Activated naive CD4-positive, alpha-beta T cell treated with anti-CD3 and anti-CD28 coated beads, Interleukin-2, amount 50 U/mL, for 24 hours (primary cell): ENCODE data around the gene CDC73.
"Not testable (repeated sequence)": the region's sequence is repeated elsewhere in the genome, so short reads cannot be mapped to it uniquely, and the experiment has no call there.

Source experiments
- H3K27ac Mint-ChIP-seq: one replicate; pipeline ENCODE4 v1.8.0; 2021; ENCODE audit warnings: mild to moderate bottlenecking, mixed read lengths
- H3K27me3 Mint-ChIP-seq: one replicate; pipeline ENCODE4 v1.8.0; 2021; ENCODE audit warnings: mixed read lengths
- H3K36me3 Mint-ChIP-seq: one replicate; pipeline ENCODE4 v1.8.0; 2021; ENCODE audit warnings: mixed read lengths
- H3K4me1 Mint-ChIP-seq: one replicate; pipeline ENCODE4 v1.8.0; 2021; ENCODE audit warnings: mixed read lengths
- H3K4me3 Mint-ChIP-seq: one replicate; pipeline ENCODE4 v1.8.0; 2021; ENCODE audit warnings: mild to moderate bottlenecking, mixed read lengths
- H3K9me3 Mint-ChIP-seq: one replicate; pipeline ENCODE4 v1.8.0; 2021; ENCODE audit warnings: mixed read lengths

The CDC73 gene

DNA sequence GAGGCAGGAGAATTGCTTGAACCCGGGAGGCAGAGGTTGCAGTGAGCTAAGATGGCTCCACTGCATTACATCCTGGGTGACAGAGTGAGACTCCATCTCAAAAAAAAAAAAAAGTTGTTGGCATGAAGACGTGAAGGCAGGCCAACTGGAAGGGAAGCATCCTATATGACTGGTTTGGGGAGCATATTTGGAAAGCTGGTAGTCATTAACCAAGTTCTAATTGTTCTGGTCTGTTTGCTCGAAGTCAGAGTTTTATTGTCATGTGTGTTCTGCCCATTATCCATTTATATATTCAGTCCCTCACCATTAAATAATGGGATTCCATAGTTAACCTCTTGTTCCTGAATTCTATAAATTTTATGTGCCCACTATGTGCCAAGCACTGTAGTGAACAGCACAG, 13.4 kb upstream of the CDC73 start:
- peaks cover 13% of the 10 kb centered on the region for H3K4me1 Mint-ChIP-seq
- H3K9me3 Mint-ChIP-seq: no peaks in the 10 kb centered on the region
- no peaks in the 10 kb centered on the region for H3K27me3 Mint-ChIP-seq
- H3K27ac Mint-ChIP-seq: no peak overlapping the region
- H3K36me3 Mint-ChIP-seq: no peaks in the 10 kb centered on the region
- no peak overlapping the region for H3K4me3 Mint-ChIP-seq

DNA sequence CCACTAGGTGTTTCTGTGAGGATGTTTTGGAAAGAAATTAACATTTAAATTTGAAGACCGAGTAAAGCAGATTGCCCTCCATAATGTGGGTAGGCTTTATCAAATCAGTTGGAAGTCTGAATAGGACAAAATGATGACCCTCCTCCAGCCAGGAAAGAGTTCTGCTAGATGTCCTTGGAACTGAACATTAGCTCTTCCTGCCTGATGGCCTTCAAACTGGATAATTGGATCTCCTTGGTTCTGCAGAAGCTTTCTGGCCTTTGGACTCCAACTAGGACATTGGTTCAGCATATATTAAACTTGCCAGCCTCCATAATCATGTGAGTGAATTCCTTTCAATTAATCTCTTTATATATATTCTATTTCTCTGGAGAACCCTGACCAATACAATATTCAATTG, 12.2 kb upstream of the CDC73 start:
- Mint-ChIP-seq H3K4me1 (peaks cover 5% of the 10 kb centered on the region), H3K9me3 (no peaks in the 10 kb centered on the region)

DNA sequence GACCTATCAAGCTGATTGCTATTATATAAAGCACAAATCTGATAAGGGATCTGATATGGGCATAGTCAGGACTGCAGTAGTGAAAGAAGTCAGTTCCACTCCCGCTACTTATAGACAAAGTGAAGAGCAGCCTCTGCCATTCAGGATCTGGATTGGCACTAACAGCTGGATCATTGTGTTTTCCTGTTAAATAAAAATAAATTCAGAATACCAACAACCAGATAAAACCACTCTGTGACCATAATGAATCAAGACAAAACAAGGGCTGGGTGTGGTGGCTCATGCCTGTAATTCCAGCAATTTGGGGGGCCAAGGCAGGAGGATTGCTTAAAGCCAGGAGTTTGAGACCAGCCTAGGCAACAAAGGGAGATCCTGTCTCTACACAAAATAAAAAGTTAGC, 11.6 kb upstream of the CDC73 start:
- H3K9me3 Mint-ChIP-seq: no peaks in the 10 kb centered on the region
- H3K27ac Mint-ChIP-seq: no peak overlapping the region
- H3K4me3 Mint-ChIP-seq: no peak overlapping the region
- H3K4me1 Mint-ChIP-seq: peaks cover 5% of the 10 kb centered on the region
- H3K27me3 Mint-ChIP-seq: no peaks in the 10 kb centered on the region
- H3K36me3 Mint-ChIP-seq: no peaks in the 10 kb centered on the region

More for the DNA sequence above, 12.2 kb upstream of the CDC73 start:
- Mint-ChIP-seq H3K4me3 (no peak overlapping the region), H3K36me3 (no peaks in the 10 kb centered on the region), H3K27me3 (no peaks in the 10 kb centered on the region), H3K27ac (no peak overlapping the region)

DNA sequence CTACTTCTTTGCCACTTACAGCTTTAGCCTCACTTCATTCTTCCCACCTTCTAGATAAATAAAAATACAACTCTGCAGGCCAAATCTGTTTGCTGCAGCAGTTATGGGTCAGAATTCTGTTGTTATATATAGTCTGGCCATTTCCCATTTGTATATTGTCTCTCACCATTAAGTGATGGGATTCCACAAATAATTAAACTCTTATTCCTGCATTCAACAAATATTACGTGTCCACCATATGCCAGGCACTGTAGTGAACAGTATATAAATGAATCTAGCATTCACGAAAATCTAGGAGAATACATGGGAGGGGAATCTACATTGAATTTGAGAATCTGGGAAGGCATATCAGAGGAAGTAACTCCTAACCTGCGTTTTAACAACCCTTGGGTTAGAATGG, 11.0 kb upstream of the CDC73 start:
- H3K9me3 Mint-ChIP-seq: no peaks in the 10 kb centered on the region
- no peak overlapping the region for H3K4me3 Mint-ChIP-seq
- H3K4me1 Mint-ChIP-seq: no peaks in the 10 kb centered on the region
- no peak overlapping the region for H3K27ac Mint-ChIP-seq
- H3K36me3 Mint-ChIP-seq: no peaks in the 10 kb centered on the region
- H3K27me3 Mint-ChIP-seq: no peaks in the 10 kb centered on the region

DNA sequence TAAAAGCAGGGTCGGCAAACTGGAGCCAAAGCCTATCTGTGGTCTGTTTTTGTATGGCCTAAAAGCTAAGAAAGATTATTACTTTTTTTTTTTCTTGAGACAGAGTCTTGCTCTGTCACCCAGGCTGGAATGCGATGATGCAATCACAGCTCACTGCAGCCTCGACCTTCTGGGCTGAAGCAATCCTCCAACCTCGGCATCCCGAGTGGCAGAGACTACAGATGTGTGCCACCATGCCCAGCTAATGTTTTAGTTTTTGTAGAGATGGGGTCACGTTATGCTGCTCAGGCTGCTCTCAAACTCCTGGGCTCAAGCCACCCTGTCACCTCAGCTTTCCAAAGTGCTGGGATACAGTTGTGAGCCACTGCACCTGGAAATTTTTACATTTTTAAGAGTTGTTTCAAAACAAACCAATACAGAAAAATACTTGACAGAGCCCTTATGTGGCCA, 10.2 kb upstream of the CDC73 start:
- H3K36me3 Mint-ChIP-seq: no peaks in the 10 kb centered on the region
- no peak overlapping the region for H3K27ac Mint-ChIP-seq
- H3K4me3 Mint-ChIP-seq: no peak overlapping the region

DNA sequence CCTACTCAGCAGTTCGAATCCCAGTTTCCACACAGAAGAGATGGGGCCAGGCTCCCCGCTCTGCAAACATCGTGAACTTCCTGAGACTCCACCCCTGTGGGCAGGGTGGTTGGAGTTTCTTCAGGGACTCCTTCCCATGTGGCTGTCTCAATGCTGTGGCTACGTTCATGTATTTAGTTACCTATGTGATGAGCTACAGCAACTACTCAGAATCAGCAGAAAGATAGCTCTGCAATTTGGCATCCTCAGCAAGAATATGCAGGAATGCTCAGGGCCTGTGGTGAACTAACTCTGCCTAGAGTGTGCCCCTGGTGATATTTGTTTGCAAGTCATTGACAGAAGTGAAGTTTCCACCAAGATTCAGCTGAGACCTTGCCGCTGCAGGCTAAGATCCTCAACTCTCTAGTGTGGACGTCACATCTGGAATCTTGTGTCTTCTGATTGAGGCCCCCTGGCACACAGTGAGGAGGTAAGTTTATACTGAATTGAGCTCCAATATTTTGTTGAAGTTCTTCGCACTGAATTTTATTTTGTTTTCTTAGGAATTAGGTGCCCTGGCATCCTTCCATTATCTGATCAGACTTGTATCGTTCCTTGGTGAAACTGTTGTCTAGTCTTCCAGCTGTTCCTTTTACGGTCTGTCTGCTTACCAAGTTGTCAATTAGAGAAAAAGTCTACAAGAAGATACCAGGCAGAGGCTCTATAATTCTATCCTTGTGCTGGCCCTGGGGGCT, 8.4 kb upstream of the CDC73 start:
- Mint-ChIP-seq H3K27ac (no peak overlapping the region), H3K4me3 (no peak overlapping the region), H3K9me3 (no peaks in the 10 kb centered on the region), H3K4me1 (no peaks in the 10 kb centered on the region), H3K36me3 (no peaks in the 10 kb centered on the region), H3K27me3 (no peaks in the 10 kb centered on the region)

More for the DNA sequence above, 10.2 kb upstream of the CDC73 start:
- H3K9me3 Mint-ChIP-seq: no peaks in the 10 kb centered on the region
- no peaks in the 10 kb centered on the region for H3K27me3 Mint-ChIP-seq
- H3K4me1 Mint-ChIP-seq: no peaks in the 10 kb centered on the region

DNA sequence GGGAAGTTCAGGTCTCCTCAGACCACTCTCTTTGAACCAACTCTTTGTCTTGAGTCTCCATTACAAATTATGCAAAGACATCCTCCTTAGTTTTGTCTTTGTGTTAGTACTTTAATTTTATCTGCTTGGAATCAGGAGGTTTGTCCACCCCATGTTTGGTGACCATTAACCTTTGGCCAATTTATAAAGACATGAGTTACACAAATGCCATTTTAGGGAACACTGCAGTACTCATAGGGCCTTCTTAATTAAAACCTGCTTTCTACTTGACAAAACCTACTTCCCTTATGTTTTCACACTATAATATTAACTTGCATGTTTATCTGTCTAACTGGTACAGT, 7.9 kb upstream of the CDC73 start:
- no peaks in the 10 kb centered on the region for H3K36me3 Mint-ChIP-seq

DNA sequence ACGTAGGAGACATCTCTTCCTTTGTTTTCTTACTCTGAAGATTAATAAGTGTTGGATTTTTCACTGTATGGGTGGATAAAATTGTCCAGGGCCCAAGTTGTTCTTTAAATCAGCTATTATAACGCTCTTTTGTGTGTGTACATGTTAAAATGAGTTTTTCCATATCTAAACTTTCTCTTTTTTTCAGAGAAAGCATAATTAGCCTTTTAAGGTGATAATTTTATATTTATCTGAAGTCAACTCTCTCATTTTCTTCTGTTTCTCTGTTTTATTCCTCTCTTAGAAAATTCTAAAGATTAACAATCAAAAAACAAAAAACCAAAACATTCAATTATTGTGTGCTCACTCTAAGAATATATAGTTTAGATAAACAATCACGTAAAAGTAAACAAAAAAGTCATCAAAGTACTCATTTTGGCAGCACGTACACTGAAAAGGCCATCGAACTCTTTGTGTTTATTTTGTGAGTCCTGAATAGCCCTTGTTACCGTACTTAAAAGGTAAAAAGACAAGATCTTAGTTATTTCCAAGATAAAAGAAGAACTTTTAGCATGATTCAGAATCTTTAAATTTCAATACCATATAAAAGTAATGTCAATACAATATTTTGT, 7.2 kb upstream of the CDC73 start:
- peaks cover 11% of the 10 kb centered on the region for H3K4me1 Mint-ChIP-seq
- no peaks in the 10 kb centered on the region for H3K27me3 Mint-ChIP-seq
- H3K36me3 Mint-ChIP-seq: no peaks in the 10 kb centered on the region
- H3K4me3 Mint-ChIP-seq: no peak overlapping the region
- no peaks in the 10 kb centered on the region for H3K9me3 Mint-ChIP-seq
- no peak overlapping the region for H3K27ac Mint-ChIP-seq

More for the DNA sequence above, 7.9 kb upstream of the CDC73 start:
- Mint-ChIP-seq H3K27me3 (no peaks in the 10 kb centered on the region), H3K27ac (no peak overlapping the region), H3K4me1 (peaks cover 5% of the 10 kb centered on the region), H3K9me3 (no peaks in the 10 kb centered on the region), H3K4me3 (no peak overlapping the region)

DNA sequence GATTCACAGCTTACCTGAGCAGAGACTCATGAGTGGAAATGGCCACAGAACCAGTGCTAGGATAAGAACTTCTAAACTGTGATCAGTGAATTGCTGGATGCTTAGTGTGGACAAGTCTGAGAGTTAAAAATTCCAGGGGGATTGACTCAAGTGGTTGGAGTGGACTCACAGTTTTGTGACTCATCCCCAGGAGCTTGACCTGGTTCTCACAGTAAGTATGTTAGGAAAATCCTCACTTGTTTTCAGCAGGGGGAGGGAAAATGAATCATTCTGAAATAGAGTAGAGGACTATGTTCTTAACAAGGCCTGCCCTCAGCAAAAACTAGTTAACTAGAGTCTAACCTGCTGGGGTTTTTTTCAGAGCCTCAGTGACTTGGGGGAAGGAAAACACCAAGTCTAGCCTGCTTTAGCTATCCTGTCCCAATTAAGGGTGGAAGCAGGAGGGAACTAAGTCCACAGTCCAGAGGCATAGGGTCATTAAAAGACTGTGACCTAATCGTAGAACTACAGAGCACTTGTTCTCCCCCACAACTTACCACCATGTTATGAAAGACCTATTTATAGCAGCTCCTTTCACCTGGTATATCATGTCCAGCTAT, 6.1 kb upstream of the CDC73 start:
- Mint-ChIP-seq H3K27ac (no peak overlapping the region), H3K4me3 (no peak overlapping the region), H3K27me3 (no peaks in the 10 kb centered on the region), H3K4me1 (peaks cover 16% of the 10 kb centered on the region), H3K36me3 (no peaks in the 10 kb centered on the region), H3K9me3 (no peaks in the 10 kb centered on the region)

DNA sequence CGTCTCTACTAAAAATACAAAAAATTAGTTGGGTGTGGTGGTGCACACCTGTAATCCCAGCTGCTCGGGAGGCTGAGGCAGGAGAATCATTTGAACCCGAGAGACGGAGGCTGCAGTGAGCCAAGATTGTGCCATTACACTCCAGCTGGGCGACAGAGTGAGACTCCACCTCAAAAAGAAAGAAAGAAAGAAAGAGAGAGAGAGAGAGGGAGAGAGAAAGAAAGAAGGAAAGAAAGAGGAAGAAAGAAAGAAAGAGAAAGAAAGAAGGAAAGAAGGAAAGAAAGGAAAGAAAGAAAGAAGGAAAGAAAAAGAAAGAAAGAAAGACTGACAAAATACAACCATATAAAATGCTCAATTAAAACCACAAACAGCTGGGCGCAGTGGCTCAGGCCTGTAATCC, 4.7 kb upstream of the CDC73 start:
- not testable (repeated sequence) for H3K27me3 Mint-ChIP-seq, H3K36me3 Mint-ChIP-seq, H3K4me3 Mint-ChIP-seq, H3K9me3 Mint-ChIP-seq
- peak overlapping the region; percentile 39 for H3K27ac Mint-ChIP-seq
- H3K4me1 Mint-ChIP-seq: peaks cover 16% of the 10 kb centered on the region

DNA sequence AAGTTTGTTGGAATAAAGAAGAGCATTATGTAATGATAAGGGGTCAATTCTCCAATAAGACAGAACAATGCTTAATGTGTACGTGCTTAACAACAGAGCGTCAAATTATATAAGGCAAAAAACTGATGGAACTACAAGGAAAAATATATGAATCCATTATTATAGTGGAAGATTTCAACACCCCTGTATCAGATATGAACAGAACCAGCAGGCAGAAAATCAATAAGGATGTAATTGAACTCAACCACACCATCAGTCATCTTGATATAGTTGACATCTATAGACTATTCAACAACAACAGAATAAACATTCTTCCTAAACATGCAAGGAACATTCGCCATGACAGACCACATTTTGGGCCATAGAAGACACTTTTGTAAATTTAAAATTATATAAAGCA, 3.6 kb upstream of the CDC73 start:
- Mint-ChIP-seq H3K4me3 (no peak overlapping the region), H3K36me3 (no peaks in the 10 kb centered on the region), H3K9me3 (no peaks in the 10 kb centered on the region), H3K27ac (no peak overlapping the region), H3K27me3 (no peaks in the 10 kb centered on the region), H3K4me1 (peaks cover 23% of the 10 kb centered on the region)

DNA sequence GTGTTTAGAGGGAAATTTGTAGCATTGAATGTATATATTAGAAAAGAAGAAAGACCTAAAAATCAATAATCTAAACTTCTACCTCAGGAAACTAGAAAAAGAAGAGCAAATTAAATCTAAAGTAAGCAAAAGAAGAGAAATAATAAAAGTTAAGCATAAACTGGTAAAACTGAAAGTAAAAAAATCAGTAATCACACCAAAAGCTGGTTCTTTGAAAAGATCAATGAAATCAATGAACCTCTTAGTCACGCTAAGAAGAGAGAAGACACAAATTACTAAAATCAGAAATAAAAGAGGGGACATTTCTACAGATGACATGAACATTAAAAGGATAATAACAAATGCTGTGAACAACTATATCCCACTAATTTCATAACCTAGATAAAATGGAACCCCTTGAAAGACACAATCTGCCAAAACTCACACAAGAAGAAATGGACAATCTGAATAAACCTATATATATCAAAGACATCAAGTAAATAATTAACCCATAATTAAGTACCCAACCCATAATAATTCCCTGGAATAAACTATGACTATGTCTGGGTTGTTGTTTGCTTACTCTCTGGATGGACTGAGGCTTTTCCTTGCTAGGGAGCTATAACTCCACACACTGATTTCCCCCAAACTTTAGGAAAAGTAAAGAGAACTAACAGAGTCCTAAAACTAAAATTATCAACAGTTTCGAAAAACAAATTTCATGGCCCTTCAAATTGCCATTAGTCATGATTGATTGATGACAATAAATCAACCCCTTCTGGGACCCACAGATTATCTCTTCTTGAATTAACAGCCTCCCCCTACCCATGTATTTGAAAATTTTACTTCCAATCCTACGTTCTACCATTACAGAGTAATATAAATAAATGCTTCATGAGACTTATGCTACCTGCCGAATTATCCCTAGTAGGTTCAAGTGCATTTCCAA, 2.8 kb upstream of the CDC73 start:
- H3K4me1 Mint-ChIP-seq: peaks cover 31% of the 10 kb centered on the region
- H3K4me3 Mint-ChIP-seq: no peak overlapping the region
- H3K36me3 Mint-ChIP-seq: no peaks in the 10 kb centered on the region
- no peaks in the 10 kb centered on the region for H3K27me3 Mint-ChIP-seq
- no peaks in the 10 kb centered on the region for H3K9me3 Mint-ChIP-seq
- peak overlapping the region; percentile 31 for H3K27ac Mint-ChIP-seq

DNA sequence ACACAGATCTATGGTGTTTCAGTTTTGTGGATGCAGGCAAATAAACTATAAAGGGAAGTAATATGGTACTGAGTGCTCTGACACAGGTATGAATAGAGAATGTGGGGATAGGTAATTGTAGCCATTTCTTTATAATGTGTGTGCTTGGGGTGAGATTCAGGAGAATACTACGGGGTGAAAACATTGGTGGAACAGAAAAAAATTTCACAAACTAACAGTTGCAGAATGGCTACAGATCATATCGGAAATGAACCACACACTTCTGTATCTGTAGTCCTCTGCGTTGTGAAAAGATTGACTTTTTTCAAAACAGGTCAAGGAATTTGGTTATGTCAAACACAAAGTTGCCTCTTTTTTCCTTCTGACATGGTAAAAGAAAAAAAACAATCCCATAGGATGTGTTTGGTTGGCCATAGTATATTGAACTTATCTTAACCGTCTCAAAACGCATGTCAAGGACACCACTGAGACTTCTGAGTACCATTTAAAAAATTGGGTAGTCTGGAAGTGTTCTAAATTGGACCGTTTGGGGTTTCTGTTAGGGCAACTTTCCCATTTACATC, 1.1 kb upstream of the CDC73 start:
- Mint-ChIP-seq H3K36me3 (peaks cover 2% of the 10 kb centered on the region), H3K9me3 (no peaks in the 10 kb centered on the region)

DNA sequence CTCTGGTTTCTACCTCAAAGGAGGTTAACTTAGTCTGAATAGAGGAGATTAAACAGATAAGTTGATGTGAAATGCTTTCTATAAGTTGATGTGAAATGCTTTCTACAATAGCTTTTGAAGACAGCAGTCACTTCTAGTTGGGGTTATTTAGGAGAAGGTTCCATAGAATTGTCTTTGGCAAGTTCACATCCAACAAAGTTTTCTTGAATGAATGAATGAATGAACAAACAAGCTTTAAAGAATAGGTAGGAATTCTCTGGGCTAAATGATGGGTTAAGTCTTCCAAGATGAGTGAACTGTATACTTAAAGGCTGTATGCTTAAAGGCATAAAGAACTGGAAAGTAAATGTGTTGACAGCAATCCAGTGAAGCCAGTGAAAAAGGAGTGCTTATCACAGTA, 1.9 kb downstream of the CDC73 start:
- H3K9me3 Mint-ChIP-seq: no peaks in the 10 kb centered on the region
- H3K36me3 Mint-ChIP-seq: peaks cover 3% of the 10 kb centered on the region
- no peaks in the 10 kb centered on the region for H3K27me3 Mint-ChIP-seq
- H3K4me3 Mint-ChIP-seq: peak overlapping the region; percentile 98
- no peak overlapping the region for H3K27ac Mint-ChIP-seq
- peaks cover 62% of the 10 kb centered on the region for H3K4me1 Mint-ChIP-seq

More for the DNA sequence above, 1.1 kb upstream of the CDC73 start:
- Mint-ChIP-seq H3K4me1 (peaks cover 47% of the 10 kb centered on the region), H3K4me3 (peak overlapping the region; percentile 98), H3K27me3 (no peaks in the 10 kb centered on the region), H3K27ac (peak overlapping the region; percentile 95)

DNA sequence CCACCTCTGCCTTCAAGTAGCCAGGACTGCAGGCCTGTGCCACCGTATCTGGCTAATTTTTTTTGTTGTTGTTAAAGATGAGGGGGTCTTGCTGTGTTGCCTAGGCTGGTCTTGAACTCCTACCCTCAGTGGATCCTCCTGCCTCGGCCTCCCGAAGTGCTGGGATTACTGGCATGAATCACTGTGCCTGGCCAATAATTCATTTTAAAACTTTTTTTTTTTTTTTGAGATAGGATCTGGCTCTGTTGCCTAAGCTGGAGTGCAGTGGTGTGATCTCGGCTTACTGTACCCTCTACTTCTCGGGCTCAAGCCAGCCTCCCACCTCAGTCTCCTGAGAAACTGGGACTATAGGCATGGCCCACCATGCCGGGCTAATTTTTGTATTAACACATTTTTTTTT, 3.5 kb downstream of the CDC73 start:
- no peaks in the 10 kb centered on the region for H3K27me3 Mint-ChIP-seq
- no peaks in the 10 kb centered on the region for H3K9me3 Mint-ChIP-seq
- H3K36me3 Mint-ChIP-seq: peaks cover 5% of the 10 kb centered on the region
- H3K27ac Mint-ChIP-seq: no peak overlapping the region
- peaks cover 56% of the 10 kb centered on the region for H3K4me1 Mint-ChIP-seq
- no peak overlapping the region for H3K4me3 Mint-ChIP-seq
